OCI-LY7 (cell line): ENCODE data around the gene HOXB8. TPM values are rescaled to one million over a fixed set of nuclear protein-coding genes. Genes with fewer than 3 reads are reported as not detected.
A peak's percentile ranks its signal among the peaks of the same experiment; 100 is the strongest.

ENCODE experiments used
- BruUV-seq: library from RNA; stranded (reverse); fragments of 400-500 nt; replicated peaks from 2 replicates; lab custom pipeline; 2021; lab: Mats Ljungman, UMichigan
- CTCF ChIA-PET: fragments of 300-600 bp; sonication (Branson Sonifier 250); formaldehyde crosslinking; loops from one replicate; lab custom pipeline; 2022; ENCODE audit warnings: antibody characterized with exemption; ENCODE audit not compliant: unreplicated experiment; lab: Charles Lee
- POLR2A ChIA-PET: fragments of 300-600 bp; sonication (Branson Sonifier 250); formaldehyde crosslinking; loops from one replicate; lab custom pipeline; 2022; ENCODE audit warnings: antibody characterized with exemption; lab: Charles Lee
- DNase-seq: peaks from one replicate; pipeline ENCODE4 v3.0.0-alpha.2; 2015; ENCODE audit warnings: low spot score
- H2AFZ ChIP-seq: fragments of 200-600 bp; sonication (generic), shearing (Covaris generic); 2 replicates; pipeline ENCODE4 v1.6.1; 2014; ENCODE audit warnings: mild to moderate bottlenecking, antibody characterized with exemption, low read length, moderate library complexity
- H3K27ac ChIP-seq: fragments of 200-600 bp; sonication (generic); 2 replicates; pipeline ENCODE4 v1.5.1; 2014; ENCODE audit warnings: mixed run types, low read depth, mild to moderate bottlenecking, moderate library complexity, low read length, inconsistent platforms; ENCODE audit not compliant: poor library complexity, severe bottlenecking
- H3K36me3 ChIP-seq: fragments of 200-600 bp; sonication (generic); 2 replicates; pipeline ENCODE4 v1.6.1; 2014; ENCODE audit warnings: mild to moderate bottlenecking, antibody characterized with exemption, low read length, moderate library complexity, mixed read lengths; ENCODE audit not compliant: insufficient read depth
- H3K4me1 ChIP-seq: fragments of 200-600 bp; sonication (generic); 2 replicates; pipeline ENCODE4 v1.5.1; 2014; ENCODE audit warnings: mild to moderate bottlenecking, low read length; ENCODE audit not compliant: insufficient read depth, poor library complexity, severe bottlenecking
- H3K4me2 ChIP-seq: fragments of 200-600 bp; sonication (generic); 2 replicates; pipeline ENCODE4 v1.6.1; 2014; ENCODE audit warnings: mild to moderate bottlenecking, low read length
- H3K4me3 ChIP-seq: fragments of 200-600 bp; sonication (generic); 2 replicates; pipeline ENCODE4 v1.5.1; 2014; ENCODE audit warnings: mild to moderate bottlenecking, low read depth, low read length; ENCODE audit not compliant: poor library complexity, severe bottlenecking
- H3K79me2 ChIP-seq: fragments of 200-600 bp; sonication (generic); 2 replicates; pipeline ENCODE4 v1.6.1; 2016; ENCODE audit warnings: low read depth, mild to moderate bottlenecking, low read length, moderate library complexity, mixed read lengths; ENCODE audit not compliant: insufficient read depth
- H3K9me2 ChIP-seq: fragments of 200-600 bp; sonication (generic); 2 replicates; pipeline ENCODE4 v1.6.1; 2016; ENCODE audit warnings: mild to moderate bottlenecking, low read length, mixed read lengths; ENCODE audit not compliant: insufficient read depth
- H3K9me3 ChIP-seq: fragments of 200-600 bp; sonication (generic); 2 replicates; pipeline ENCODE4 v1.6.1; 2014; ENCODE audit warnings: mild to moderate bottlenecking, mixed run types, low read length, mixed read lengths
- H4K20me1 ChIP-seq: fragments of 200-600 bp; sonication (generic); 2 replicates; pipeline ENCODE4 v1.6.1; 2014; ENCODE audit warnings: mild to moderate bottlenecking, antibody characterized with exemption, low read length, moderate library complexity, mixed read lengths; ENCODE audit not compliant: insufficient read depth
- CTCF ChIP-seq: fragments of 200-600 bp; sonication (generic); conservative IDR thresholded peaks from 2 replicates; pipeline ENCODE4 v1.5.1; 2014; ENCODE audit warnings: mild to moderate bottlenecking, antibody characterized with exemption, low read length, moderate library complexity, mixed read lengths
- EZH2phosphoT487 ChIP-seq: fragments of 200-600 bp; sonication (generic); IDR thresholded peaks from 2 replicates; pipeline ENCODE4 v1.6.1; 2018; ENCODE audit warnings: low read depth, borderline replicate concordance, mild to moderate bottlenecking, mixed run types, antibody characterized with exemption, low read length, moderate library complexity, mixed read lengths
- intact Hi-C: fragments of 100-400 bp; cut with micrococcal nuclease; formaldehyde crosslinking; loops from one replicate; pipeline ENCODE4 v1.10.0; 2022; ENCODE audit not compliant: unreplicated experiment
- total RNA-seq, 2 experiments: library from RNA; depleted of rRNA in 1 of 2; stranded (reverse); fragments of >200 nt in 1 of 2; shearing (Covaris generic) in 1 of 2; gene quantifications; 2 replicates each; pipeline ENCODE4 v1.2.3, GENCODE V29; 2014 to 2022

Gene HOXB8
- total RNA-seq, 2 experiments from 2014 or later = not detected

- H3K4me2 ChIP-seq = peak within 1 kb of the TSS; percentile 73
- peak within 1 kb of the TSS; percentile 96 for H2AFZ ChIP-seq
- H3K27ac ChIP-seq = peak within 1 kb of the TSS; percentile 32
- CTCF ChIA-PET = interaction anchor here (0.6 to 1.0 kb wide), 2 partner anchors 173 to 256 kb away, joined by 6 read pairs; no protein-coding TSS in a partner anchor
- DNase-seq = peak; percentile 79
- H3K9me3 ChIP-seq = no peaks in the 10 kb centered on the region
- POLR2A ChIA-PET = interaction anchor here (0.6 to 0.7 kb wide), 2 partner anchors 11 to 290 kb away, joined by 3 to 4 read pairs; no protein-coding TSS in a partner anchor
- H3K4me1 ChIP-seq = peaks cover 31% of the 10 kb centered on the region
- H3K4me3 ChIP-seq = peak within 1 kb of the TSS; percentile 72
- intact Hi-C loops = no loop called here
- no peaks in the 10 kb centered on the region for H3K79me2 ChIP-seq
- H4K20me1 ChIP-seq = no peaks in the 10 kb centered on the region
- H3K36me3 ChIP-seq = no peaks in the 10 kb centered on the region
- TF ChIP-seq EZH2phosphoT487 (no peak), CTCF (no peak)
- no peaks in the 10 kb centered on the region for H3K9me2 ChIP-seq
- TSS peak; percentile 79 for BruUV-seq
These were observed 4.5 kb downstream of the HOXB8 start, which contains the start of gene HOXB7 for GRCh38 chr17:48610282-48611211. Gene HOXB7 (minus strand): TSS chr17:48611017. CDS start chr17:48610918, 99 bp downstream.

DNA sequence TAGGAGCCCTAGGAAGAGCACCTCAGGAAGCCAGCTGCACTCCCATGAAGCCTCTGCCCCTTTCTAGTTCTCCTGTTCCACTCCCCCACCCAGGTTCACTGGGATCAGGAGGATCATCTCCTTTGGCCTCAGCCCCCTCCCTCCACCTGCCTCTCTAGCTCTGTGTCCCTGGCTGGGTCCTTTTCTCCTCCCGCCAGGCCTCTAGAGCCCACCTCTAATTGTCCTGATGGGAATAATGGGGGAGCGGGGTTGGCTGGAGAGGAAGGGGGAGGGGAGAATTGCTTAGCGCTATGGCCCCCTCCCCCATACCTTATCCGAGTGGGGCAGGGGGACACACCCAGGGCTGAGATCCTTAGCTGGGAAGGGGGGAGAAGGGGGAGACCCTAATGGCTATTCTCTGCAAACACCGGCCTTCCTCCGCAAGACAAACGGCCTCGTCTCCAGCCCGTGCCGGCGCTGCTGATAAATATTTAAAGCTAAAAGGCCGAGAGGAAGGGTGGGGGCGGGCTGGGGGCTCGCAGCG is 5.3 kb downstream of the HOXB8 start:
- CTCF ChIA-PET = interaction anchor here (0.6 to 1.0 kb wide), 2 partner anchors 173 to 257 kb away, joined by 6 read pairs; no protein-coding TSS in a partner anchor
- peaks cover 31% of the 10 kb centered on the region for H3K4me1 ChIP-seq
- H2AFZ ChIP-seq = peak overlapping the region; percentile 96; the same call in 1 of the 2 replicates
- no peaks in the 10 kb centered on the region for H3K9me3 ChIP-seq
- DNase-seq = no peak
- BruUV-seq = no TSS peak
- peak overlapping the region; percentile 73 for H3K4me2 ChIP-seq
- TF ChIP-seq CTCF (no peak), EZH2phosphoT487 (no peak)
- peak overlapping the region; percentile 72 for H3K4me3 ChIP-seq
- no peaks in the 10 kb centered on the region for H3K79me2 ChIP-seq
- intact Hi-C loops = no loop called here
- POLR2A ChIA-PET = interaction anchor here (0.6 to 0.7 kb wide), 2 partner anchors 10 to 289 kb away, joined by 3 to 4 read pairs; no protein-coding TSS in a partner anchor
- H4K20me1 ChIP-seq = no peaks in the 10 kb centered on the region
- no peaks in the 10 kb centered on the region for H3K9me2 ChIP-seq
- no peaks in the 10 kb centered on the region for H3K36me3 ChIP-seq
- H3K27ac ChIP-seq = no peak overlapping the region
